ENCODE results near the gene RECK. TPM values are rescaled to one million over a fixed set of nuclear protein-coding genes. Genes with fewer than 3 reads are reported as not detected.

Gene RECK
- total RNA-seq, 1 experiment from 2014 or later: 5.0 TPM

GRCh38 chr9:36041506-36041905, 4.8 kb downstream of the RECK start:
- ATAC-seq (no peak), DNase-seq (no peak)
- TF ChIP-seq EZH2phosphoT487 (IDR thresholded peaks at IDR 0.05; ENCODE audit: borderline replicate concordance, low read length): no peak
- TF ChIP-seq EZH2 (IDR thresholded peaks at IDR 0.05; ENCODE audit: low read length, unreplicated experiment): no peak
- TF ChIP-seq, protein P1, sequence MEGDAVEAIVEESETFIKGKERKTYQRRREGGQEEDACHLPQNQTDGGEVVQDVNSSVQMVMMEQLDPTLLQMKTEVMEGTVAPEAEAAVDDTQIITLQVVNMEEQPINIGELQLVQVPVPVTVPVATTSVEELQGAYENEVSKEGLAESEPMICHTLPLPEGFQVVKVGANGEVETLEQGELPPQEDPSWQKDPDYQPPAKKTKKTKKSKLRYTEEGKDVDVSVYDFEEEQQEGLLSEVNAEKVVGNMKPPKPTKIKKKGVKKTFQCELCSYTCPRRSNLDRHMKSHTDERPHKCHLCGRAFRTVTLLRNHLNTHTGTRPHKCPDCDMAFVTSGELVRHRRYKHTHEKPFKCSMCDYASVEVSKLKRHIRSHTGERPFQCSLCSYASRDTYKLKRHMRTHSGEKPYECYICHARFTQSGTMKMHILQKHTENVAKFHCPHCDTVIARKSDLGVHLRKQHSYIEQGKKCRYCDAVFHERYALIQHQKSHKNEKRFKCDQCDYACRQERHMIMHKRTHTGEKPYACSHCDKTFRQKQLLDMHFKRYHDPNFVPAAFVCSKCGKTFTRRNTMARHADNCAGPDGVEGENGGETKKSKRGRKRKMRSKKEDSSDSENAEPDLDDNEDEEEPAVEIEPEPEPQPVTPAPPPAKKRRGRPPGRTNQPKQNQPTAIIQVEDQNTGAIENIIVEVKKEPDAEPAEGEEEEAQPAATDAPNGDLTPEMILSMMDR (conservative IDR thresholded peaks at IDR 0.05; ENCODE audit: low read depth, low read length): no peak
- ChIA-PET CTCF (no interaction called here), POLR2A (ENCODE audit: unreplicated experiment) (interaction anchor here (0.6 kb wide), 1 partner anchor 12 kb away, joined by 13 read pairs; no protein-coding TSS in a partner anchor)
- peaks cover 21% of the 10 kb centered on the region for H3K4me1 ChIP-seq (ENCODE audit: insufficient read depth, low read length)
- intact Hi-C loops (cut with micrococcal nuclease): no loop called here
- no peak overlapping the region for H3K27ac ChIP-seq (ENCODE audit: low read length)
- no peaks in the 10 kb centered on the region for H3K9me3 ChIP-seq (ENCODE audit: low read length)
- H3K4me2 ChIP-seq (ENCODE audit: low read length): no peak overlapping the region
- H3K9me2 ChIP-seq (replicated peaks; ENCODE audit: low read length): no peaks in the 10 kb centered on the region
- H3K36me3 ChIP-seq (ENCODE audit: low read depth, low read length): no peaks in the 10 kb centered on the region
- no peaks in the 10 kb centered on the region for H4K20me1 ChIP-seq (ENCODE audit: low read length)
- H3K4me3 ChIP-seq (ENCODE audit: low read length): no peak overlapping the region
- peaks cover 32% of the 10 kb centered on the region for H3K79me2 ChIP-seq (ENCODE audit: low read length)
- H2AFZ ChIP-seq (ENCODE audit: low read length): no peak overlapping the region
- BruUV-seq (replicated peaks): no TSS peak
- H3K9ac ChIP-seq (ENCODE audit: low read length): no peak overlapping the region
- no peaks in the 10 kb centered on the region for H3F3A ChIP-seq (ENCODE audit: low read length, unreplicated experiment)
- H3K27me3 ChIP-seq (ENCODE audit: low read length): no peaks in the 10 kb centered on the region

GRCh38 chr9:36045610-36046009, 8.9 kb downstream of the RECK start:
- H3K27me3 ChIP-seq (ENCODE audit: low read length): no peaks in the 10 kb centered on the region
- intact Hi-C loops (cut with micrococcal nuclease): no loop called here
- no peaks in the 10 kb centered on the region for H3F3A ChIP-seq (ENCODE audit: low read length, unreplicated experiment)
- no peaks in the 10 kb centered on the region for H4K20me1 ChIP-seq (ENCODE audit: low read length)
- no peak overlapping the region for H3K4me3 ChIP-seq (ENCODE audit: low read length)
- H3K4me1 ChIP-seq (ENCODE audit: insufficient read depth, low read length): peaks cover 6% of the 10 kb centered on the region
- POLR2A ChIA-PET (ENCODE audit: unreplicated experiment): no interaction called here
- no peak overlapping the region for H3K9ac ChIP-seq (ENCODE audit: low read length)
- H3K79me2 ChIP-seq (ENCODE audit: low read length): peaks cover 9% of the 10 kb centered on the region; the same call in 1 of the 2 replicates
- H3K27ac ChIP-seq (ENCODE audit: low read length): no peak overlapping the region
- ATAC-seq (no peak), DNase-seq (no peak)
- no peaks in the 10 kb centered on the region for H3K36me3 ChIP-seq (ENCODE audit: low read depth, low read length)
- BruUV-seq (replicated peaks): no TSS peak
- H3K9me3 ChIP-seq (ENCODE audit: low read length): no peaks in the 10 kb centered on the region
- H2AFZ ChIP-seq (ENCODE audit: low read length): no peak overlapping the region
- CTCF ChIA-PET: no interaction called here
- no peaks in the 10 kb centered on the region for H3K9me2 ChIP-seq (replicated peaks; ENCODE audit: low read length)
- H3K4me2 ChIP-seq (ENCODE audit: low read length): no peak overlapping the region
- no peak for TF ChIP-seq EZH2phosphoT487 (IDR thresholded peaks at IDR 0.05; ENCODE audit: borderline replicate concordance, low read length)
- TF ChIP-seq EZH2 (IDR thresholded peaks at IDR 0.05; ENCODE audit: low read length, unreplicated experiment): no peak
- TF ChIP-seq, protein P1 (conservative IDR thresholded peaks at IDR 0.05; ENCODE audit: low read depth, low read length): no peak

GRCh38 chr9:36046923-36047322, 10.2 kb downstream of the RECK start:
- Histone ChIP-seq H3K9me3 (ENCODE audit: low read length) (no peaks in the 10 kb centered on the region), H3K79me2 (ENCODE audit: low read length) (peaks cover 9% of the 10 kb centered on the region; the same call in 1 of the 2 replicates), H3K4me2 (ENCODE audit: low read length) (no peak overlapping the region), H3K4me1 (ENCODE audit: insufficient read depth, low read length) (no peaks in the 10 kb centered on the region), H3K9me2 (replicated peaks; ENCODE audit: low read length) (no peaks in the 10 kb centered on the region), H3F3A (ENCODE audit: low read length, unreplicated experiment) (no peaks in the 10 kb centered on the region), H3K27ac (ENCODE audit: low read length) (no peak overlapping the region), H3K9ac (ENCODE audit: low read length) (no peak overlapping the region), H3K4me3 (ENCODE audit: low read length) (no peak overlapping the region), H3K27me3 (ENCODE audit: low read length) (no peaks in the 10 kb centered on the region), H4K20me1 (ENCODE audit: low read length) (no peaks in the 10 kb centered on the region), H3K36me3 (ENCODE audit: low read depth, low read length) (no peaks in the 10 kb centered on the region), H2AFZ (ENCODE audit: low read length) (no peak overlapping the region)
- no TSS peak for BruUV-seq (replicated peaks)
- TF ChIP-seq EZH2 (IDR thresholded peaks at IDR 0.05; ENCODE audit: low read length, unreplicated experiment): no peak
- POLR2A ChIA-PET (ENCODE audit: unreplicated experiment): no interaction called here
- intact Hi-C loops (cut with micrococcal nuclease): no loop called here
- no peak for DNase-seq
- CTCF ChIA-PET: no interaction called here
- ATAC-seq: no peak

Data from PC-3 (cell line).